Gastroesophageal sphincter (tissue), 3 donors: ENCODE measurements around the gene PRKCD.

Source experiments
- CTCF ChIP-seq, 4 experiments: fragments of 200-600 bp in 2 of 4; fragments of 450-650 bp in 2 of 4; sonication (generic) in 1 of 4; IDR thresholded peaks; one replicate each; pipeline ENCODE4 v1.5.1; 2017 to 2019; ENCODE audit warnings: antibody characterized with exemption in 4 of 4, mild to moderate bottlenecking in 2 of 4, moderate library complexity in 2 of 4
- POLR2A ChIP-seq, 2 donors: fragments of 450-650 bp; IDR thresholded peaks; one replicate each; pipeline ENCODE4 v1.6.1; 2017; ENCODE audit warnings: antibody characterized with exemption in 2 of 2, mild to moderate bottlenecking in 2 of 2, moderate library complexity in 1 of 2

GRCh38 chr3:53195066-53195450 lies 34.0 kb downstream of the PRKCD start:
- TF ChIP-seq POLR2A (IDR thresholded peaks at IDR 0.05) (no peak), CTCF (IDR thresholded peaks at IDR 0.05) (no peak)
